Keratinocyte (primary cell): ENCODE measurements around the gene CCR7. TPM values are rescaled to one million over a fixed set of nuclear protein-coding genes. Genes with fewer than 3 reads are reported as not detected.

Experiments
- DNase-seq: peaks from one replicate; pipeline ENCODE4 v3.0.0-alpha.2; 2011; ENCODE audit warnings: low read depth, missing footprints, low spot score
- FAIRE-seq: peaks from 2 replicates; lab custom pipeline; 2011; peaks lifted over from hg19 to GRCh38; lab: Jason Lieb, UNC
- H2AFZ ChIP-seq: 2 replicates; pipeline ENCODE4 v1.6.0; 2012; ENCODE audit warnings: low read length, control low read depth, inconsistent platforms; ENCODE audit not compliant: control insufficient read depth
- H3K27ac ChIP-seq: 2 replicates; pipeline ENCODE4 v1.5.1; 2011; ENCODE audit warnings: low read length; ENCODE audit not compliant: control insufficient read depth, insufficient read depth
- H3K27me3 ChIP-seq: 3 replicates; pipeline ENCODE4 v1.6.0; 2011; ENCODE audit warnings: low read length; ENCODE audit not compliant: control insufficient read depth, insufficient read depth; ENCODE audit errors: extremely low read depth
- H3K36me3 ChIP-seq, 2 experiments: 2 replicates in 1 of 2; 3 replicates in 1 of 2; pipeline ENCODE4 v1.5.1; 2011; ENCODE audit warnings: low read length in 2 of 2, mild to moderate bottlenecking in 1 of 2; ENCODE audit not compliant: control insufficient read depth in 2 of 2, insufficient read depth in 2 of 2; ENCODE audit errors: extremely low read depth in 1 of 2
- H3K4me1 ChIP-seq: 3 replicates; pipeline ENCODE4 v1.5.1; 2011; ENCODE audit warnings: low read length; ENCODE audit not compliant: control insufficient read depth, insufficient read depth; ENCODE audit errors: extremely low read depth
- H3K4me2 ChIP-seq: 3 replicates; pipeline ENCODE4 v1.6.0; 2011; ENCODE audit warnings: low read depth, low read length; ENCODE audit not compliant: control insufficient read depth, insufficient read depth; ENCODE audit errors: extremely low read depth
- H3K4me3 ChIP-seq, 3 experiments: fragments of 200-600 bp in 1 of 3; sonication (generic) in 1 of 3; 2 replicates in 2 of 3; 3 replicates in 1 of 3; pipeline ENCODE4 v1.5.1; 2011 to 2016; ENCODE audit warnings: low read length in 3 of 3, mild to moderate bottlenecking in 3 of 3, control low read depth in 2 of 3, inconsistent platforms in 1 of 3, low read depth in 1 of 3, mixed read lengths in 1 of 3, mixed run types in 1 of 3, moderate library complexity in 1 of 3; ENCODE audit not compliant: control insufficient read depth in 2 of 3, insufficient read depth in 2 of 3; ENCODE audit errors: extremely low read depth in 1 of 3
- H3K79me2 ChIP-seq: 2 replicates; pipeline ENCODE4 v1.6.0; 2012; ENCODE audit warnings: low read length; ENCODE audit not compliant: control insufficient read depth, insufficient read depth
- H3K9ac ChIP-seq: 3 replicates; pipeline ENCODE4 v1.6.0; 2011; ENCODE audit warnings: low read length; ENCODE audit not compliant: control insufficient read depth, insufficient read depth; ENCODE audit errors: extremely low read depth
- H3K9me1 ChIP-seq: 3 replicates; pipeline ENCODE4 v1.6.0; 2011; ENCODE audit warnings: low read length; ENCODE audit not compliant: control insufficient read depth, insufficient read depth; ENCODE audit errors: extremely low read depth
- H3K9me3 ChIP-seq: 2 replicates; pipeline ENCODE4 v1.5.1; 2012; ENCODE audit warnings: low read depth, low read length; ENCODE audit not compliant: control insufficient read depth
- H4K20me1 ChIP-seq: 3 replicates; pipeline ENCODE4 v1.6.0; 2011; ENCODE audit warnings: low read length; ENCODE audit not compliant: control insufficient read depth, insufficient read depth; ENCODE audit errors: extremely low read depth
- CTCF ChIP-seq, 3 experiments: IDR thresholded peaks in 1 of 3; conservative IDR thresholded peaks in 1 of 3; optimal IDR thresholded peaks in 1 of 3; 2 replicates in 2 of 3; 3 replicates in 1 of 3; pipeline versions ENCODE3 to v1.5.1; 2011; ENCODE audit warnings: low read length in 3 of 3, mild to moderate bottlenecking in 3 of 3, moderate library complexity in 2 of 3, control low read depth in 1 of 3, inconsistent platforms in 1 of 3; ENCODE audit not compliant: insufficient read depth in 2 of 3; ENCODE audit errors: extremely low read depth in 1 of 3
- EZH2 ChIP-seq: IDR thresholded peaks from one replicate; pipeline ENCODE4 v1.6.1; 2012; ENCODE audit warnings: inconsistent platforms, mild to moderate bottlenecking, low read length, moderate library complexity
- dilution Hi-C: fragments of 300-500 bp; cut with MboI; formaldehyde crosslinking; loops from one replicate; pipeline ENCODE4 v1.7.0; 2020; ENCODE audit warnings: low sequenced_read_pairs; ENCODE audit not compliant: extremely low pct_ligation_motif_present
- polyA plus RNA-seq, 5 experiments: library from polyadenylated mRNA; depleted of rRNA in 3 of 5; stranded (reverse) in 3 of 5; stranded (forward) in 1 of 5; unstranded in 1 of 5; fragments of >200 nt; gene quantifications; 1 replicate in 1 of 5; 2 replicates in 3 of 5; 3 replicates in 1 of 5; pipeline versions ENCODE4 v1.2.1 to v1.2.3, GENCODE V29; 2011 to 2012; ENCODE audit warnings: missing spikeins in 2 of 5, low read depth in 1 of 5, low replicate concordance in 1 of 5

Gene CCR7
- polyA plus RNA-seq, 1 donor (not counting 4 experiments of a cell fraction or from before 2014, with no cell fraction given) = 0.16 TPM

- H3K4me1 ChIP-seq = no peaks in the 10 kb centered on the region
- H3K9me3 ChIP-seq = no peaks in the 10 kb centered on the region
- no peak overlapping the region for H3K9ac ChIP-seq
- no peaks in the 10 kb centered on the region for H3K79me2 ChIP-seq
- H3K27me3 ChIP-seq = peaks cover 16% of the 10 kb centered on the region
- TF ChIP-seq CTCF (optimal IDR thresholded peaks at IDR 0.05 in 1 of 3, IDR thresholded peaks at IDR 0.05 in 1 of 3, conservative IDR thresholded peaks at IDR 0.05 in 1 of 3; ENCODE audit: extremely low read depth in 1 of 3, insufficient read depth in 2 of 3, low read length in 3 of 3) = no peak
- TF ChIP-seq EZH2 = no peak
- H3K9me1 ChIP-seq = no peaks in the 10 kb centered on the region
- no peaks in the 10 kb centered on the region for H4K20me1 ChIP-seq
- FAIRE-seq (no peak), DNase-seq (no peak)
- no peaks in the 10 kb centered on the region for H3K36me3 ChIP-seq
- dilution Hi-C loops = no loop called here
- H3K4me2 ChIP-seq = no peak overlapping the region
- no peak overlapping the region for H3K4me3 ChIP-seq
- no peak overlapping the region for H2AFZ ChIP-seq
- no peak overlapping the region for H3K27ac ChIP-seq
These were observed 35.3 kb upstream of the CCR7 start for GRCh38 chr17:40600486-40601046.

- H3K9me3 ChIP-seq = no peaks in the 10 kb centered on the region
- dilution Hi-C loops = no loop called here
- no peak overlapping the region for H3K4me3 ChIP-seq
- no peaks in the 10 kb centered on the region for H3K4me1 ChIP-seq
- no peak overlapping the region for H3K27ac ChIP-seq
- no peak for DNase-seq
- no peak for FAIRE-seq
- no peak overlapping the region for H3K9ac ChIP-seq
- no peaks in the 10 kb centered on the region for H3K9me1 ChIP-seq
- no peaks in the 10 kb centered on the region for H4K20me1 ChIP-seq
- no peak overlapping the region for H2AFZ ChIP-seq
- TF ChIP-seq EZH2 (no peak), CTCF (optimal IDR thresholded peaks at IDR 0.05 in 1 of 3, IDR thresholded peaks at IDR 0.05 in 1 of 3, conservative IDR thresholded peaks at IDR 0.05 in 1 of 3; ENCODE audit: extremely low read depth in 1 of 3, insufficient read depth in 2 of 3, low read length in 3 of 3) (no peak)
- H3K27me3 ChIP-seq = peaks cover 9% of the 10 kb centered on the region
- H3K36me3 ChIP-seq = no peaks in the 10 kb centered on the region
- no peak overlapping the region for H3K4me2 ChIP-seq
- no peaks in the 10 kb centered on the region for H3K79me2 ChIP-seq
These were observed 34.1 kb upstream of the CCR7 start for GRCh38 chr17:40599468-40599763.
